Astrocyte (in vitro differentiated cells and primary cell): ENCODE measurements around the gene DDR1.

Experiments
- CTCF ChIP-seq: IDR thresholded peaks from 2 replicates; pipeline ENCODE4 v1.5.1; 2011; ENCODE audit warnings: low read depth, mild to moderate bottlenecking, inconsistent platforms, low read length, moderate library complexity; ENCODE audit not compliant: insufficient read depth
- EZH2 ChIP-seq: IDR thresholded peaks from 2 replicates; pipeline ENCODE4 v1.6.1; 2012; ENCODE audit warnings: mild to moderate bottlenecking, low read length, inconsistent platforms; ENCODE audit not compliant: insufficient read depth

- TF ChIP-seq CTCF (no peak), EZH2 (no peak)
These were observed 32.7 kb downstream of the DDR1 start for GRCh38 chr6:30917041-30917440.
